ENCODE measurements around the gene AUNIP.

AUNIP gene

DNA sequence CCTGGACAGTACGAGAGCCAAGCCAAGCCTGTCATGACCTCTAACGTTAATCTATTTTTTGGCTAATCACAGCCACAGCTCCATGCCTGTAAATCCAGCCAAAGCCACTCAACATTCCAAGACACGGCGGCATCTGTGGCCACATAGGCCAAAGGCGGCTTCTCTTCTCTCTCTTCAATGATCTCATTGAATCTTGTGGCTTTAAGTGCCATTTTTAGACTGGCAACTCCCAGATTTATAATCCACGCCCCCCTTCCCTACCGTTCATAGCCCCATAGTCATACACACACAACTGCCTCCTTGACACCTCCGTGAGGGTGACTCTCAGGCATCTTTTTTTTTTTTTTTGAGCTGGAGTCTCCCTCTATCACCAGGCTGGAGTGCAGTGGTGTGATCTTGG is 64.9 kb downstream of the AUNIP start:
- DNase-seq (ENCODE audit: low spot score), result no peak

DNA sequence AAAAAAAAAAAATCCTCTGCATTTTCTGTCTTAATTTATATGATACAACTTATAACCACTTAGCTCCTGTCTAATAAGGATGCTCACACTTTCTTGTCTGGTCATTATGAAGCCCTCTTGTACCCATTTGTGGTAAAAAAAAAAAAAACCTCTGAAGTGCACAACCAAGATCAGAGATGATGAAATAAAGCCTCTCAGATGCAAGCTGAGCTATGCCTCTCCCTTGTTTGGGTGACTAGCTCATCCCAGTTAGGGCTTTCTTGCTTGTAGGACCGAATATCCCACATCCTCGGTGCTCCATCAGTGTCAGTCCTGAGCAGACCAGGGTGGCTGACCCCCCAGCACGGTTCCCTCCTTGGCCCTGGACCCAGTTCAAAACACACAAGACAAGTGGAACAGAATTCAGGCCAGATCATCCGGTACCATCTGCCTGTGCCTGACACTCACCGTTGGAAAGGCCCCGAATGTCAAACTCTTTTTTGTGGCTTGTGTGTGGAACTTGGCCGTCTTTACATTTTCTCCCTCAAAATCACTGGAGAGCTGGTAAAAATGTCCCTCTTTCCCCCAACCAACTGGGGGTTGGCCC is 65.6 kb downstream of the AUNIP start:
- no peak for DNase-seq (ENCODE audit: low spot score)

DNA sequence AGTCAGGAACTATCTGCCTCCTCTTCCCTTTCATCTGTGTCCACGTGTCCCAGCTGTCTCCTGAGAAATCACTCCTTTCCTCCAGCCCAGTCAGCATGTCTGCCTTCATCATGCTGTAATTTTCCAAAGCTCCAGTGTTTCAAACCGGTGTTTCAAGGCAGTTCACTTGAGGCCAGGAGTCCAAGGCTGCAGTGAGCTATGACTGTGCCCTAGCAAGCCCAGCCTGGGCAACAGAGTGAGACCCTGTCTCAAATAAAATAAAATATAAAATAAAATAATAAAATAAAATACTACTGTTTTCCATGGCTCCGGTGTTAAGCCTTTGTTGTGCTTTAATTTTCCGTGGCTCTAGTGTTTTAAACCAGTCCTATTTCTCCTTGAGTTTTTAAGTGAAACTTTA is 67.1 kb downstream of the AUNIP start:
- no peak for DNase-seq (ENCODE audit: low spot score)

DNA sequence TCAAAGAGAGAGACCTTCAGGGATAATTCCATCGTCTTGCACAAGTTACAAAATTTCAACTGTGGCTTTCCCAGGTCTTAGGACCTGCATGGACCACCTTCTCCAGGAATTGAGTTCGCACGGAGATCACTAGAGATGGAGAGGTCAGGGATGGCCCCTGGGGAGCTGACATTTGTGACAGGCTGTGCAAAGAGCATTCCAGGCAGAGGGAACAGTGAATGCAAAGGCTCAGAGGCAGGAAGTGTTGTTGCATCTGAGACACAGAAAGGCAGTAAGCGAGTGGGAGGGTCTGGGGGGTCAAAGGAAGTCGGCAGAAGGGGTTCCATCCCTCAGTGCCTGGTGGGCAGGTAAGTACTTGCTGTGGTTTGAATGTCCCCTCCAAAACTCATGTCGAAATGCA is 68.8 kb downstream of the AUNIP start:
- no peak for DNase-seq (ENCODE audit: low spot score)

DNA sequence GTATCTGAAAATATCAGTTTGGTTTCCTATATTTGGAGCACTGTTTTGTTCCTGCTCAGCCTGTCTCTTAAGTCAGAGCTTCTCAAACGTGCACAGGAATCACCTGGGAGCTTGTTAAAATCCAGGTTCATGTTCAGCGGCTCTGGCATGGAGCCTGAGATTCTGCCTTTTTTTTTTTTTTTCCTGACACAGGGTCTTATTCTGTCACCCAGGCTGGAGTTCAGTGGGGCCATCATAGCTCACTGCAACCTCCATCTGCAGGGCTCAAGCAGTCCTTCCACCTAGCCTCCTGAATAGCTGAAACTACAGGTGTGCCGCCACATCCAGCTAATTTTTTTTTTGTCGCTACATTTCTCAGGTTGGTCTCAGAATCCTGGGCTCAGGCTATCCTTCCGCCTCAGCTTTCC is 71.5 kb downstream of the AUNIP start:
- no peak for DNase-seq (ENCODE audit: low spot score)

DNA sequence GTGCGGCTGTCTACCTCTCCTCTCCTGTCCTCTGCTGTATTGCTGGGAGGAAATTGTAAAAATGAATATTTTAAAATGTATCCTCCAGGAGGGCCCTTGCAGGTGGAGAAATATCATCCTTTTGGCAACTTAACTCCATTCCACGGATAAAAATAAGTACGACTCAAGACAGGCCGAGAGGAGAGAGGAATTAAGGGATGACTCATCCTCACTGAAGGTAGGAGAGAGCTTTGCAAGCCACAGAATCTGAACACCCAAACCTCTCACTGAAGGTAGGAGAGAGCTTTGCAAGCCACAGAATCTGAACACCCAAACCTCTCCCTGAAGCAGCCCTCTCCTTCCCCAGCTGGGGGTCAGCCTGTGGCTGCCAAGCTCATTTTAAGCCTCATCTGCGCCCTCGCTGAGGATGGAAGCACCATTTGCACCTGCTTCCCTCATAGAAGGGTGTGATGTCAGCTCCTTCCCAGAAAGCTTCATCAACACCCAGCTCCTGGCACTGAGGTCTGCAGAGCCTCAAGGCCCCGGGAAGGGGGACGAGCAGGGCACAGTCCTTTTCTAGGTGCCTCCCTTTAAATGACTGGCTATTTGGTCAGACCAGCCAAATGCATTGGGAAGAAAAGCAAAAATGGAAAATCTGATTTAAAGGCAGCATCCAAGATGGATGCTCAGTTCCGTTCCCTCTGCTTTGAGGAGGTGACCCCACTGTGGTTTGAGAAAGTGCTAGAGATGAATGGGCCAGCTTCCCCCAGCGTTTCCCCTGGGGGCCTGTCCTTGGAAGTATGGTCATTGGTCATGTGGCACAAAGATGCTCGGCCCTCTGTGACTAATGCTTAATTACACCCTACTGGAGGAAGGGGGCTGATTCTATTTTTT is 72.1 kb downstream of the AUNIP start:
- no peak for DNase-seq (ENCODE audit: low spot score)

DNA sequence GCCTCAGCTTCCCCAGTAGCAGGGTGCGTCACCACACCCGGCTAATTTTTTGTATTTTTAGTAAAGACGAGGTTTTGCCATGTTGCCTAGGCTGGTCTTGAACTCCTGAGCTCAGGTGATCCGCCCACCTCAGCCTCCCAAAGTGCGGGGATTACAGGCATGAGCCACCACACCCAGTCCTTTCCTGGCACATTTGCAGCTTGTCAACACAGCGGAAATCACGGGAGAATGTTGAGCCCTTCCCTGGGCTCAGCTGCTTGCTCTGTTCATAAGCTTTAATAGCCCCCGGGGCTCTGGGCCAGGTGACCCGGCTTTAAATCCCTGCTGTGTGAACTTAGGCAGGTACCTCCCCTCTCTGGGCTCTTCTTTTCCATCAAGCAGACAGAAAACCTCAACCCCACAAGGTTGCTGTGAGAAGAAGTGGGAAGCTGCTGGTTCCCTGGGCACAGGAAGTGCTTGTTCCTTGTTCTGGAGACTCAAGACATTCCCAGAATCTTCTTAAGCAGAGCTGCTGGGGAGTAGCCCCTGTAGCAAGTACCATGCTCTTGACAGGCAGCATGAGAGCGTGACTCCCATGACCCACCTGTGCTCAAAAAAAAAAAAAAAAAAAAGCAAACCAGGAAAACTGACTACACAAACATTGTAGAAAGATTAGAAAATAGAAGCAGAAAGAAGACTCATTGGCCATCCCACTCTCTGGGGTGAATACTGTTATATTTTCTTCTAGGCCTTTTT is 73.8 kb downstream of the AUNIP start:
- DNase-seq (ENCODE audit: low spot score), result no peak

DNA sequence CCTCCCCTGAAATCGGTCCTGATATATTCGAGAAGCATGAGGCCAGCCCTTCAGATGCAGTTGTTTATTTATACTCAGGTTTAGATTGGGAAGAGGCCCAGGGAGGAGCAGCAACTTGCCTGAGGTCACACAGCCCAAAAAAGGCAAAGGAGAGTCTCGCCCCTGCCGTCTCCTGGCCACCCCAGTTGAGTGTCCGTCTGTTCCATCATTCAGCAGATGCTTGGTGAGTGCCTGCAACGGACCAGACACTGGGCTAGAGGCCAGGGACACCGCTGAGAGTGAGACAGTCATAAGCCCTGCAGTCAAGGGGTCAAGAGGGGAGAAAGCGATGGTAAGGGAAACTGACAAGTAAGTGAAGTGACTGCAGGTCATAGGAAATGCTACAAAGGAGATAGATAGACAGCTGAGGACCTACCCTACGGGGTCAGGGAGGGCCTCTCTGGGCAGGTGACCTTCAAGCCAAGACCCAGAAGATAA is 74.6 kb downstream of the AUNIP start:
- DNase-seq (ENCODE audit: low spot score), result no peak

All from hematopoietic multipotent progenitor cell treated with erythropoietin and hydrocortisone succinate and interleukin-3 and kit ligand, for 17 days (in vitro differentiated cells).